ENCODE results near the gene ARHGAP28.

Gene ARHGAP28

DNA sequence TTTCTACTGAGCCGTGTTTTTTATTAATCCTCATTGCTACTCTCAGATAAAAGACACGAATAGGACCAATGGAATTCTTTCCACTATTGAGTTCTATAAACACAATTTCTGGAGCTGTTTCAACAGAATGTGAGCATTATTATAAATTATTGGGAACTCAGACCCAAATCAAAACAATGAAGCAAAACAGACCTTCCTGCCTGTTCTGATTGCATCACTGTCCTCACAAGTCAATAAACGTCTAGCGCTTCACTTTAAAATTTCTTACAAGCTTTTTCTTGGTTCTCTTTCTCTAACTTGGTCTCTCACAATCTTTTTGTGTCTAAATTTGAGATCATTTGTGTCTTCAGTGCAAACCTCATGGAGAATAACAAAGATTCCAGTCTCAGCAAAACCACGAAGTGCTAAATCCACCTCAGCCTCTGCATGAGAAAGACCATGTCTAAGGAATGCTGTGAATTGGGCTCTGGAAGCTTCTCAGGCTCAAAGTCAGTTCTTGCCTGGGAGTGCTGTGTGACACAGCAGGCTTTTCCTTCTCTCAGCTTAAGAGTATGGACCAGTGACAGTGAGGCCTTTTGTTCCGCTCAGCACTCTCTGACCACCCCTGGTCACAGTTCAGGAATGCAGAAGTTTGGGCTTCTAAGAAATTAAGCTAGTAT, 22.8 kb downstream of the ARHGAP28 start:
- TF ChIP-seq, protein P1, sequence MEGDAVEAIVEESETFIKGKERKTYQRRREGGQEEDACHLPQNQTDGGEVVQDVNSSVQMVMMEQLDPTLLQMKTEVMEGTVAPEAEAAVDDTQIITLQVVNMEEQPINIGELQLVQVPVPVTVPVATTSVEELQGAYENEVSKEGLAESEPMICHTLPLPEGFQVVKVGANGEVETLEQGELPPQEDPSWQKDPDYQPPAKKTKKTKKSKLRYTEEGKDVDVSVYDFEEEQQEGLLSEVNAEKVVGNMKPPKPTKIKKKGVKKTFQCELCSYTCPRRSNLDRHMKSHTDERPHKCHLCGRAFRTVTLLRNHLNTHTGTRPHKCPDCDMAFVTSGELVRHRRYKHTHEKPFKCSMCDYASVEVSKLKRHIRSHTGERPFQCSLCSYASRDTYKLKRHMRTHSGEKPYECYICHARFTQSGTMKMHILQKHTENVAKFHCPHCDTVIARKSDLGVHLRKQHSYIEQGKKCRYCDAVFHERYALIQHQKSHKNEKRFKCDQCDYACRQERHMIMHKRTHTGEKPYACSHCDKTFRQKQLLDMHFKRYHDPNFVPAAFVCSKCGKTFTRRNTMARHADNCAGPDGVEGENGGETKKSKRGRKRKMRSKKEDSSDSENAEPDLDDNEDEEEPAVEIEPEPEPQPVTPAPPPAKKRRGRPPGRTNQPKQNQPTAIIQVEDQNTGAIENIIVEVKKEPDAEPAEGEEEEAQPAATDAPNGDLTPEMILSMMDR (IDR thresholded peaks at IDR 0.05; ENCODE audit: low read depth, low read length): no peak
- DNase-seq (ENCODE audit: extremely low read depth, low read depth): no peak

DNA sequence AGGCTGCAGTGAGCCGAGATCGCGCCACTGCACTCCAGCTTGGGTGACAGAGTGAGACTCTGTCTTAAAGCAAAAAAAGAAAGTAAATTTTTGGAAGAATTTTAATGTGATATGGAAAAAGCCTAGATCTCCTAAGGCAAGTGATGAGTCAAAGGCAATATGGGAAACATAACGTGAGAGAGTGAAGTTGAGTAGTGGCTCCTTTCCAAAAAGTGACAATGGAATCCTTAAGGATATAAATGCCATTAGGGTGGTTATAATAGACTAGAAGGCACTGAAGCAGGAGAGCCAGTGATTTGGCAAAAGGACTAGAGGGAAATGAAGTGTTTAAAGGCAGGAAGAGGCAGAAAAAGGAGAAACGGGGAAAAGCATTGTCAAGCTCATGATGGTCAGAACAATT, 25.6 kb downstream of the ARHGAP28 start:
- no peak for DNase-seq (ENCODE audit: extremely low read depth, low read depth)
- TF ChIP-seq, protein P1 (IDR thresholded peaks at IDR 0.05; ENCODE audit: low read depth, low read length): no peak

DNA sequence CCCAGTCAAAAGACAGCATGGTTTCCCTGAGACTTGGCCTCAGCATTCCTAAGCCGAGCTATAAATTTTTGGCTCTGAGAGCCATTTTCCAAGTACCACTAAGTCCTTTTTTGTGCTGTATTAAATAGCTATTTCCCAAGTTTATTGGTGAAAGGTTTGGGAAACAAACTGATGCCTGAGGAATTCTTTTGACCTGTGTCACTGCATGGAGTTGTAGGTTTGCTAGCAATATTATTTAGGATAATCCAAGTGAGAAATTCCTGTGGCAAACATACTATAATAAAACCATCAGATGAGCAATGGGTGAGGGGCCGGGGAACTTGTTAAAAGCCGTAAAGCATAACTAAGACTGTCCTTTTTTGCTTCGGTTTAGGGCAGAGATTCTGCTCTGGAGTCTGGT, 28.4 kb downstream of the ARHGAP28 start:
- DNase-seq (ENCODE audit: extremely low read depth, low read depth): no peak
- TF ChIP-seq, protein P1 (IDR thresholded peaks at IDR 0.05; ENCODE audit: low read depth, low read length): no peak

DNA sequence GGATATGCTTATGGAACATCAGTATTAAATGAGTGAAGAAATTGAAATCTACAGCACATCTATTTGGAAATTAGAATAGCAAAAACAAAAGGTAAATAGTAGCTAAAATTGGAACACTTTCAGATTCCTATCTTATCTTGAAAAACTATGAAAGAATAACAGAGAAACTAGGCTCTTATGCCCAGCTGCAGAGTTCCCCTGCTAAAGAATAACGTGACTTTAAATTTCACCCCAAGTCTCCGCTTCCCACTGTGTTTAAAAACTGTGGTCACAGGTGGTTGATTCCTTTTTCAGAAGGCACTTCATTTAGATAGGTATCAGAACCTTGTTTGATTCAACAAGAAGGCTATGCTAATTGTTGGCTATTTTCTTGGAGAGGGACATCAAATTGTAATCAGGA, 30.1 kb downstream of the ARHGAP28 start:
- TF ChIP-seq, protein P1 (IDR thresholded peaks at IDR 0.05; ENCODE audit: low read depth, low read length): no peak
- DNase-seq (ENCODE audit: extremely low read depth, low read depth): no peak

DNA sequence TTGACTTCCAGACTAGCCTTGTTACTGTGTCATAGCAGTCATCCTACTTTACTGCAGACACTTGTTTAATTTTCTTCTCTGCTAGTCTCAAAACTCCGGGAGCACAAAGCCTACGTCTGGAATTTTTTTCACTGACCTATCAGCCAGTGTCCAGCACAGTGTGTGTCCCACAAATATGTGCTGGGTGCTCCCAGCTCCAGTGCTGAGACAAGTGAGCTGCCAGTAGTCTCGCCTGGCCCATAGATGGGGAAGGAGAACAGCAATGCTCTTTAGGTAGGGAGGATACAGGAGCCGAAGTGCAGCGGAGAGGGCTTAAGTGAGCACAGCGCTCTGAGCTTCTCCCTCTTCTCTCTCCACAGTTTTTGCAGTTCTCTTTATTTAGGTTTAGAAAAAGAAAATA, 34.0 kb downstream of the ARHGAP28 start:
- no peak for DNase-seq (ENCODE audit: extremely low read depth, low read depth)
- TF ChIP-seq, protein P1 (IDR thresholded peaks at IDR 0.05; ENCODE audit: low read depth, low read length): no peak

DNA sequence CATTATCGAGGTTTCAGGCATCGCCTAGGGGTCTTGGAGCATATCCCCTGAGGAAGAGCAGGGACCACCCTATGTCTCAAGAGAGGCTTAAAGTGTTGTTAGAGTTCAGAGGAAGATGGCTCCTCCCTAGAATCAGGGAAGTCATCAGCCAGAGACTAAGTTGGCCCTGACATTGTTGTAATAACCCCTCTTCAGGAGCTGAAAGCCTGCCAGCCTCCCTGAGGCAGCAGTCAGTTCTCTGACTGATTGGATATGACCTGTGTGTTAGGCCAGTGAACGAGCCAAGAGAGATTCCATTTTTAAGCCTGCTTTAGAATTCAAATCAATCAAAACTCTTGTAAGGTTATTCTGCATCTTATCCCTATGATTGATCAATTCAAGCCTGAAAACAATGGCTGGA, 34.9 kb downstream of the ARHGAP28 start:
- TF ChIP-seq, protein P1 (IDR thresholded peaks at IDR 0.05; ENCODE audit: low read depth, low read length): no peak
- DNase-seq (ENCODE audit: extremely low read depth, low read depth): no peak

DNA sequence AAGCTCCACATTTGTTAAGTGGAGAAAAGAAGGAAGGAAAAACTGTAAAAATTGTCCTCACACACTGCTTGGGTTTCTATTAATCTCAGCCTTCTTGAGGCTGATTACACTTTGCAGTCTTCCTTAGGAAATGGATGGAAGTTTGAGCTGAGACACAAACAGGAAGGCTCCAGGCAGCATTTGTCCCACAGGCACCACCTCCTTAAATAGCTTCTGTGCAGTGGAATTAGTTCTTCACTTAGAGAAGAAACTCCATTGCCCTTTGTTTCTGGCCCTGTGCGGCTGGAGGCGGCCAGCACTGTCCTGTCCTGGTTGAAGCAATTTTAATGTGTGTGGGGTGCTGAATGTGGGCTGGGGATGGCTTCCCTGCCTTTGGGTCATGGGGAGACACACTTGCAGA, 44.3 kb downstream of the ARHGAP28 start:
- TF ChIP-seq, protein P1 (IDR thresholded peaks at IDR 0.05; ENCODE audit: low read depth, low read length): no peak
- DNase-seq (ENCODE audit: extremely low read depth, low read depth): no peak

Measured in AG09319 (cell line).